GM18868 (cell line): ENCODE measurements around the gene HDGFL2.
"Not testable (repeated sequence)": the region's sequence is repeated elsewhere in the genome, so short reads cannot be mapped to it uniquely, and the experiment has no call there.

Experiments
- ATAC-seq: cut with Tn5 transposase; IDR thresholded peaks from one replicate; pipeline ENCODE4 v1.9.1; 2021; ENCODE audit warnings: mild to moderate bottlenecking, moderate library complexity; ENCODE audit not compliant: unreplicated experiment

HDGFL2 gene

GRCh38 chr19:4529924-4530522 is 57.9 kb downstream of the HDGFL2 start:
- no peak for ATAC-seq

GRCh38 chr19:4531562-4532165 is 59.6 kb downstream of the HDGFL2 start:
- ATAC-seq = no peak

GRCh38 chr19:4533334-4533733 is 61.2 kb downstream of the HDGFL2 start:
- ATAC-seq = no peak

- ATAC-seq = no peak
Observed at GRCh38 chr19:4533835-4534424, 61.8 kb downstream of the HDGFL2 start.

GRCh38 chr19:4534836-4535658 is 63.0 kb downstream of the HDGFL2 start, which contains the start of gene PLIN5:
Gene PLIN5 (minus strand): TSS chr19:4535224. CDS start chr19:4534074, 1,150 bp downstream.
- ATAC-seq = no peak

GRCh38 chr19:4536798-4537197 is 64.7 kb downstream of the HDGFL2 start:
- no peak for ATAC-seq

- no peak for ATAC-seq
Observed at GRCh38 chr19:4537953-4538600, 66.0 kb downstream of the HDGFL2 start.

GRCh38 chr19:4538601-4538954 is 66.5 kb downstream of the HDGFL2 start:
- ATAC-seq = no peak

GRCh38 chr19:4539169-4539692 is 67.1 kb downstream of the HDGFL2 start:
- ATAC-seq = no peak

- ATAC-seq = no peak
Observed at GRCh38 chr19:4539693-4540581, 67.8 kb downstream of the HDGFL2 start, which contains the start of gene LRG1. Gene LRG1 (minus strand): TSS chr19:4540036. CDS start chr19:4540013, 23 bp downstream.

- no peak for ATAC-seq
Observed at GRCh38 chr19:4541114-4541805, 69.2 kb downstream of the HDGFL2 start.

- ATAC-seq = not testable (repeated sequence)
Observed at GRCh38 chr19:4541806-4542145, 69.7 kb downstream of the HDGFL2 start.

- ATAC-seq = no peak
Observed at GRCh38 chr19:4542896-4543841, 71.1 kb downstream of the HDGFL2 start.

- ATAC-seq = no peak
Observed at GRCh38 chr19:4543842-4544647, 71.9 kb downstream of the HDGFL2 start.

- no peak for ATAC-seq
Observed at GRCh38 chr19:4547303-4548237, 75.5 kb downstream of the HDGFL2 start.

GRCh38 chr19:4548238-4548584 is 76.1 kb downstream of the HDGFL2 start:
- no peak for ATAC-seq
